GM20431 (cell line): ENCODE measurements around the gene RARA.

Experiments used
- in situ Hi-C: fragments of 300-500 bp; cut with MseI, MboI; formaldehyde crosslinking; loops from one replicate; pipeline ENCODE4 v1.15.0; 2020; ENCODE audit warnings: low sequenced_read_pairs; ENCODE audit not compliant: unreplicated experiment

RARA gene

GRCh38 chr17:40352237-40352778, 43.3 kb downstream of the RARA start:
- in situ Hi-C loops: loop anchor here (5.0 kb wide), 1 partner anchor 50 kb away; no protein-coding TSS in a partner anchor

GRCh38 chr17:40352779-40353394, 43.9 kb downstream of the RARA start:
- in situ Hi-C loops: loop anchor here (5.0 kb wide), 1 partner anchor 51 kb away; no protein-coding TSS in a partner anchor

- in situ Hi-C loops: loop anchor here (5.0 kb wide), 1 partner anchor 52 kb away; no protein-coding TSS in a partner anchor
Measured at GRCh38 chr17:40354221-40355122, 45.5 kb downstream of the RARA start.

GRCh38 chr17:40355123-40355803, 46.3 kb downstream of the RARA start:
- in situ Hi-C loops: no loop called here

GRCh38 chr17:40355804-40356758, 47.1 kb downstream of the RARA start:
- in situ Hi-C loops: no loop called here

GRCh38 chr17:40356990-40357881, 48.3 kb downstream of the RARA start:
- in situ Hi-C loops: no loop called here

GRCh38 chr17:40358323-40359038, 49.5 kb downstream of the RARA start:
- in situ Hi-C loops: no loop called here

GRCh38 chr17:40360091-40360490, 51.1 kb downstream of the RARA start:
- in situ Hi-C loops: loop anchor here (10.0 kb wide), 1 partner anchor 175 kb away; no protein-coding TSS in a partner anchor

- in situ Hi-C loops: loop anchor here (10.0 kb wide), 1 partner anchor 174 kb away; no protein-coding TSS in a partner anchor
Measured at GRCh38 chr17:40361063-40361924, 52.3 kb downstream of the RARA start.

GRCh38 chr17:40361925-40362695, 53.1 kb downstream of the RARA start:
- in situ Hi-C loops: loop anchor here (10.0 kb wide), 1 partner anchor 173 kb away; no protein-coding TSS in a partner anchor

GRCh38 chr17:40362696-40363110, 53.7 kb downstream of the RARA start:
- in situ Hi-C loops: loop anchor here (10.0 kb wide), 1 partner anchor 172 kb away; no protein-coding TSS in a partner anchor

GRCh38 chr17:40363111-40363827, 54.3 kb downstream of the RARA start:
- in situ Hi-C loops: loop anchor here (10.0 kb wide), 1 partner anchor 172 kb away; no protein-coding TSS in a partner anchor

GRCh38 chr17:40364121-40364861, 55.3 kb downstream of the RARA start, which contains the start of gene GJD3:
Gene GJD3 (minus strand): TSS chr17:40364737. CDS start chr17:40363815, 922 bp downstream.
- in situ Hi-C loops: loop anchor here (10.0 kb wide), 1 partner anchor 171 kb away; no protein-coding TSS in a partner anchor

GRCh38 chr17:40364906-40365305, 55.9 kb downstream of the RARA start:
- in situ Hi-C loops: loop anchor here (10.0 kb wide), 1 partner anchor 170 kb away; no protein-coding TSS in a partner anchor
